Fibroblast of the aortic adventitia (primary cell): ENCODE results near the gene ZMYND11. TPM values are rescaled to one million over a fixed set of nuclear protein-coding genes. Genes with fewer than 3 reads are reported as not detected.
"Not testable (repeated sequence)": the region's sequence is repeated elsewhere in the genome, so short reads cannot be mapped to it uniquely, and the experiment has no call there.

Experiments
- DNase-seq: peaks from one replicate; pipeline ENCODE4 v3.0.0-alpha.2; 2010; ENCODE audit warnings: low read depth
- H3K4me3 ChIP-seq: 2 replicates; pipeline ENCODE4 v1.5.1; 2011; ENCODE audit warnings: low read depth, mild to moderate bottlenecking, control low read depth, low read length, moderate library complexity
- small RNA-seq: library from RNA; depleted of rRNA; stranded (forward); fragments of <200 nt; gene quantifications from one replicate; pipeline ENCODE3, GENCODE V24; 2012
- total RNA-seq: library from RNA; depleted of rRNA; stranded (reverse); fragments of >200 nt; gene quantifications from 2 replicates; pipeline ENCODE4 v1.2.3, GENCODE V29; 2012; ENCODE audit warnings: low replicate concordance
- TF ChIP-seq, protein P1 (sequence below): IDR thresholded peaks from 2 replicates; pipeline ENCODE4 v1.5.1; 2011; ENCODE audit warnings: mild to moderate bottlenecking, low read length, control low read depth, inconsistent platforms; ENCODE audit not compliant: insufficient read depth

The ZMYND11 gene
- total RNA-seq, 1 donor = 71.5 TPM

DNA sequence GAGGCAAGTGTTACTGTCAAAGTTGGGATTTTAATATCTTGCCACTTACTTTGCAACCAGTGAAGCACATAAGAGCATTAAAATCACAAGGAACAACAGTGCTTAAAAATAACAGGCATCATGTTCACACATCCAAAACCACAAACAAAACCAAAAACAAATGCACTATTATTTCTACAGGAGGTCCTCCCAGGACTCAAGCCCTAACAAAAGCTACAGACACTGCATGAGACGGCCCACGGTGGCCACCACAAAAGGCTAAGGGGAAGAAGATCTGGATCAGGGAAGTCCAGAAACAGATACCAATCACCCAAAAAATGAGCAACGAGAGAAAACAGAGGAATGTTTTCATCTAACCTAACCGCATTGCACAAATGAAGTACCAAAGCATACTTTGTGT lies 158.4 kb downstream of the ZMYND11 start:
- TF ChIP-seq, protein P1, sequence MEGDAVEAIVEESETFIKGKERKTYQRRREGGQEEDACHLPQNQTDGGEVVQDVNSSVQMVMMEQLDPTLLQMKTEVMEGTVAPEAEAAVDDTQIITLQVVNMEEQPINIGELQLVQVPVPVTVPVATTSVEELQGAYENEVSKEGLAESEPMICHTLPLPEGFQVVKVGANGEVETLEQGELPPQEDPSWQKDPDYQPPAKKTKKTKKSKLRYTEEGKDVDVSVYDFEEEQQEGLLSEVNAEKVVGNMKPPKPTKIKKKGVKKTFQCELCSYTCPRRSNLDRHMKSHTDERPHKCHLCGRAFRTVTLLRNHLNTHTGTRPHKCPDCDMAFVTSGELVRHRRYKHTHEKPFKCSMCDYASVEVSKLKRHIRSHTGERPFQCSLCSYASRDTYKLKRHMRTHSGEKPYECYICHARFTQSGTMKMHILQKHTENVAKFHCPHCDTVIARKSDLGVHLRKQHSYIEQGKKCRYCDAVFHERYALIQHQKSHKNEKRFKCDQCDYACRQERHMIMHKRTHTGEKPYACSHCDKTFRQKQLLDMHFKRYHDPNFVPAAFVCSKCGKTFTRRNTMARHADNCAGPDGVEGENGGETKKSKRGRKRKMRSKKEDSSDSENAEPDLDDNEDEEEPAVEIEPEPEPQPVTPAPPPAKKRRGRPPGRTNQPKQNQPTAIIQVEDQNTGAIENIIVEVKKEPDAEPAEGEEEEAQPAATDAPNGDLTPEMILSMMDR = no peak
- no peak overlapping the region for H3K4me3 ChIP-seq
- no peak for DNase-seq

DNA sequence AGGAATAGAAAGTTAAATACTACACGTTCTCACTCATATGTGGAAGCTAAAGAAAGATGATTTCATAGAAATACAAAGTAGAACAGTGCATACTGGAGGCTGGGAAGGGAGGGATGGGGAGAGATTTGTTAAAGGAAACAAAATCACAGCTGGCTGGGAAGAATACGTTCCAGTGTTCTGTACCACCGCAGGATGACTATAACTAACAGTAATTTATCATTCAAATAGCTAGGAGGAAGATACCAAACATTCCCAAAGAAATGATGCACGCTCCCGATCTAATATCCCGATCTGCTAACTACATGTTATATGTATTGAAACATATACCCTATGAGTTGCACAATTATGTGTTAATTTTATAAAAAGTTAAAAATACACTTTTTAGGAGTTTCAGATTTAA lies 162.3 kb downstream of the ZMYND11 start:
- DNase-seq = peak; percentile 53
- TF ChIP-seq, protein P1 = no peak
- peak overlapping the region; percentile 10 for H3K4me3 ChIP-seq

DNA sequence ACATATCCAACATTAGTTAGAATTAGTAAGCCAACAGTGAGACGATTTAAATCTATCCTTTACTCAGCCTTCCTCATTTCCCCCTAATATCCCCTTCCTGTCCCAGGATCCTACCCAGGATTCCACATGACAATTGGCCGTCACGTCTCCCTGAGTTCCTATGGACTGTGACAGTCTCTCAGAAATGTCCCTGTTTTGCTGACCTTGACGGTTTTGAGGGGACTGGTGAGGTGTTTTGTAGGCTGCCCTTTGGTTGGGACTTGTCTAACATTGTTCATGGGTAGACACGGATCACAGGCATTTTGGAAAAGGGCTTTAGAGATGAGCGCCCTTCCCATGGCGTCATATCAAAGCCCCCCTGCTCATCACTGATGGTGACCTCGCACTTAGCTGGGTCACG lies 162.8 kb downstream of the ZMYND11 start:
- DNase-seq = no peak
- H3K4me3 ChIP-seq = no peak overlapping the region

DNA sequence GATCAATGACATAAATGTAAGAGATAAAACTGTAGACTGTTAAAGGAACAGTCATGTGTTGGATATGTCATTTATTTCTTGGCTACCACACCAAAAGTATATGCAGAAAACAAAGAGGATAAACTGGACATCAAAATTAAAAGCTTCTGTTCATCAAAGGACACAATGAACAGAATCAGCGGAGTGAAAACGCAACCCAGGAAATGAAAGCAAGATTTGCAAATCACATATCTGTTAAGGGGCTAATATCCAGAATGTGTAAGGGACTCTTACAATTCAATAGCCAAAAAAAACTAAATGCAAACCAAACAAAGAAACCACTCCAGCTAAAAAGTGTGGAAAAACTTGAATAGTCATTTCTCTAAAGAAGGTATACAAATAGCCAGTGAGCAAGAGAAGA lies 164.3 kb downstream of the ZMYND11 start:
- TF ChIP-seq, protein P1 = no peak
- no peak overlapping the region for H3K4me3 ChIP-seq
- DNase-seq = no peak

More for the DNA sequence above, 162.8 kb downstream of the ZMYND11 start:
- TF ChIP-seq, protein P1 = no peak

DNA sequence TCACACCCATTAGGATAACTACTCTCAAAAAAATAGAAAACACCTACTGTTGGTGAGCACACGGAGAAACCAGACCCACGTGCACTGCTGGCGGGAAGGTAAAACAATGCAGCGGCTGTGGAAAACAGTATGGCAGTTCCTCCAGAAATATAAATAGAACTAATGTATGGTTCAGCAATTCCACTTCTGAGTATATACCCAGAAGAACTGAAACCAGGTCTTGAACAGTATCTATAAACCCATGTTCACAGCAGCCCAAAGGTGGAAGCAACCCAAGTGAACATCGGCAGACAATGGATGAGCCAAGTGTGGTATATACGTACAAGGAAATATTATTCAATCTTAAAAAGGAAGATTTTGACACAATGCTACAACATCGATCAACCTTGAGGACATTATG lies 164.7 kb downstream of the ZMYND11 start:
- no peak overlapping the region for H3K4me3 ChIP-seq
- TF ChIP-seq, protein P1 = no peak
- no peak for DNase-seq

DNA sequence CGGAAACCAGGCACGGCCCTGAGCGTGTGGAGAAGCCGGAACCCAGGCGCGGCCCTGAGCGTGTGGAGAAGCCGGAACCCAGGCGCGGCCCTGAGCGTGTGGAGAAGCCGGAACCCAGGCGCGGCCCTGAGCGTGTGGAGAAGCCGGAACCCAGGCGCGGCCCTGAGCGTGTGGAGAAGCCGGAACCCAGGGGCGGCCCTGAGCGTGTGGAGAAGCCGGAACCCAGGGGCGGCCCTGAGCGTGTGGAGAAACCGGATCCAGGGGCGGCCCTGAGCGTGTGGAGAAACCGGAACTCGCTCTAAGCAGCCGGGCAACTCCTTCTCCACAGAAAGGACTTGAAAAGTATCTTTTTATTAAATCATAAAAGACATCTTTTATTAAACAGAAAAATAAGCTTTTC lies 165.3 kb downstream of the ZMYND11 start:
- not testable (repeated sequence) for DNase-seq

DNA sequence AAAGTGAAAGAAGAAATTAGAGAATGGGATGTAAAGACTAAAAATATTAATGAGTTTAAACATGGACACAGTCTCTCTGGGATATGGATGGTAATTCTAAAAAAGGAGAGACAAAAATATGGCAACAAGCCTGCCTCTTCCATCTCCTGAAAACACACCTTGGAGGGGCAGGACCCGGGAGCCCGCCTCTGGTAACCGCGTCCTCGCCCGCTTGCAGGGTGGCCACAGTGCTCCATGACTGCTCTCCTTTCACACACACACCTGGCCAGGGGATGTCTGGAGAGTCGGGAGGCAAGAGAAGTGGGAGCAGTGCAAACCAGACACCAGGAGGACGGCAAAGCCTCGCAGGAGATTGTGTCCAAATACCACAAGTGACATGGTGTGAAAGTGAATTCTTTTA lies 166.3 kb downstream of the ZMYND11 start:
- H3K4me3 ChIP-seq = no peak overlapping the region
- no peak for DNase-seq
- TF ChIP-seq, protein P1 = no peak

More for the DNA sequence above, 165.3 kb downstream of the ZMYND11 start:
- H3K4me3 ChIP-seq = not testable (repeated sequence)

Small RNA genes lying within 50 kb of the gene (small RNA-seq; reads per million reads assigned to genes)
- gene RNA5SP297 (not detected), gene RNA5SP298 (0.19 reads per million)

Other genes with a start within 250 kb of the ZMYND11 start
- gene TUBB8, start 86.2 kb upstream of the ZMYND11 start, total RNA-seq = not detected in 2 replicates